Activated CD4-positive, CD25-positive, alpha-beta regulatory T cell treated with anti-CD3 and anti-CD28 coated beads, Interleukin-2, amount 50 U/mL, for 16 hours (primary cell): ENCODE measurements around the gene MMAB.

ENCODE experiments used
- DNase-seq: peaks from one replicate; pipeline ENCODE4 v3.0.0-alpha.2; 2020; ENCODE audit warnings: low read depth, low spot score

The MMAB gene

GRCh38 chr12:109583733-109584132, 10.4 kb upstream of the MMAB start:
- no peak for DNase-seq

DNA sequence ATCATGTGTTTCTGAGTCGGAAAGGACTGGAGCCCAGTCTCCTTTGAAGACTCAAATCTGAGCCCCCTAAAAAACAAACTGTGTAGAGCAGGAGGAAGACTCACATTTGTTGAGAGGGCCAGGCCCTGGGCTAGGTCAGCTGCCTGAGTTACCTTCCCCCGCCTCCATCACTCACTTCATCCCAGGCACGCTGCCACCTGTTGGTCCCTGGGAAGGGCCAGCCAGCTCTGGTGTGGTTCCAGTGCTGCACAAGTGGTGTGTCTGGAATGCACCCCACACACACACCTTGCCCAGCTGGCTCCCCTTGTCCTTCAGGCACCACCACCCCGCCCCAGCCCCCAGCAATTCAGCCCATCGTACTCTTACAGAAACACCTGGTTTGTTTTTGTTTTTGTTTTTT, 9.3 kb upstream of the MMAB start:
- DNase-seq: no peak

DNA sequence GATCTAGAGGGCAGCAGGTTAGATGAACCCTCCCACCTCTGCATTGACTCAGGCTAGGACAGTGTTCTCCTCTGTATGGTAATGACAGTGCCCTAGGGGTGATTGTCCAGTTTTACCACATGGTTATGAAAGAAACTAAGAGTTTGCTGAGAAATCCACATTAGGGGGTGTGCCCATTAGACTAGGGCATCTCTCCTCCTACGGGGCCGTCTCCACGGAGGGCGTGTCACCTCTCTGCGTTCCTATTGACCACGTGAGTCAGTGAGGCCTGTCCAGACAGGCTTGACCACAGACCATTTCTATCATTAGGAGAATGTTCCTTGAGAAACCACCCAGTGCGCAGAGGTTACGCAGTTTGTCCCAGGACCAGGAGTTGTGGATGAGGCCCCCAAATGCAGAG, 8.6 kb upstream of the MMAB start:
- no peak for DNase-seq

- DNase-seq: no peak
These were observed 8.0 kb upstream of the MMAB start for GRCh38 chr12:109581334-109581691.

GRCh38 chr12:109580684-109581333, 7.5 kb upstream of the MMAB start:
- no peak for DNase-seq

DNA sequence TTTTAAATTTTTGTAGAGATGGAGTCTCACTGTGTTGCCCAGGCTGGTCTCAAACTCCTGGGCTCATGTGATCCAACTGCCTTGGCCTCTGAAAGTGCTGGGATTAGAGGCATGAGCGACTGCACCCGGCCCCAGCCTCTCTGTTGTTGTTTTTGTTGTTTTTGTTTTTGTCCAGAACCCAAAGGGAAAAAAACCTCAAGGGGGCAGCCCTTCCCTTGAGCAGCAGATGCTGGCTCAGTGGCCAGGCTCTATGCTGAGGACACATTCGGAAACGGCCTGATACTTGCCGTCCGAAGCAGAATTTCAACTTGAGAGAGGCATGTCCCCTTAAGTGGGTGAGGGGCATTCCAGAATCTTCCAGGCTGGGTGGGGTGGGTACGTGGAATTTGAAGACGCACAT, 7.0 kb upstream of the MMAB start:
- no peak for DNase-seq

DNA sequence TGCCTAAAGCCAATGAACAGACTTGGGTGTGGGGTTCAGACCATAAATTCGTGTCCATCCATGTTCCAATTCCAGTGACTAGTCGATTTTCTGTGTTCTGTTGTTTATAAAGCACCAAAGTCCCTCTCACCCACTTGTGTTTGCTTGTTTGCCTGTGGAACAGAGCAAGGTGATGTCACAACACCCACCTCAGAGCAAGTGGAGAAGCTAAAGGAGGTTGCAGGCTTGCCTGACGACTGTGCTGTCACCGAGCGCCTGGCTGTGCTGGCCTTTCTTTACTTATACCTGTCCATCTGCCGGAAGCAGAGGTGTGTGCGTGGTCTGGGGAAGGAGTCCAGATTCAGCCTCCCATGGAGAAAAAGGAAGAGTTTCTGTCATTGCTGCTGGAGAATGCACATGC, 6.3 kb upstream of the MMAB start:
- DNase-seq: no peak

DNA sequence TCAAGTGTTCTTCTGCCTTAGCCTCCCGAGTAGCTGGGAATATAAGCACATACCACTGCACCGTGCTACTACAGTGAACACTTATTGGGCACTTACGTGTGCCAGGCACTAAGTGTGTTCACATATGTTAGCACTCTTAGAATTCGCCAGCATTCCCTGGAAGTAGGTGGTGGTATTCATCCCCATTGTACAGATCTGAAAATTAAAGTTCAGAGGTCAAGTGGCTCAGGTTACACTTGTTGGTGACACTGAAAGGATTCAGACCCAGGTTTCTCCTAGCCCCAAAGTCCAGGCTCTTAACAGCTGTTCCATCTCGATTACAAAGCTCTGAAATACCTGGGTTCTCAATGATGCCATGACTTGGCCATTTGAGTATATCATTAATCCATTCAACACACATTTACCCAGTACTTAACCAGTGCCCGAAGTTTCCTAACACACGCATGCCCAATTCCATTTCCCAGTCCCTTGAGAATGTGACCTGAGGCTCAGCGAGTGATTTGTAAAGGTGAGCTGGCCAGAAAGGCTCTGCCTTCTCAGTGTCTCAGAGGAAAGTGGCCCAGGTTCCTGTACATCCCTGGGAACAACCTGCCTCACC, 5.1 kb upstream of the MMAB start:
- DNase-seq: no peak

- no peak for DNase-seq
These were observed 4.0 kb upstream of the MMAB start for GRCh38 chr12:109577311-109577710.

DNA sequence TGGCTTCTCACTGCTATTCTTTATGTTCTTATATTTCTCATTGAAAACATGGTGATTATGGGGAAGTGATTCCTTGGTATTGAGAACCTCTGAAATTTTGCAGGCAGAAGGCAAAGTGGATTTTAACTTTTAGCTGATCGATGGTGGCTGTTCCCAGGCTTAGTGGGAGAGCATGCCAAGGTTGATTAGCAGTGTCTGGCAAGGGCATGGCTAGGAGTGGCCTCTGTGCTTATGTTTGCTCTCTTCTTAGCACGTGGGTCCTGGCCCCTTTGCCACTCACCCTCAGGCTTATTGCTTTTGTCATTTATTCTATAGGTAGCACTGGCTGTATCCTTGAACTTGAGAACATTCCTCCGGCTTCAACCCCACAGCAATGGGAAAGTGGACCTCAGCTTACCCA, 2.4 kb upstream of the MMAB start:
- no peak for DNase-seq

DNA sequence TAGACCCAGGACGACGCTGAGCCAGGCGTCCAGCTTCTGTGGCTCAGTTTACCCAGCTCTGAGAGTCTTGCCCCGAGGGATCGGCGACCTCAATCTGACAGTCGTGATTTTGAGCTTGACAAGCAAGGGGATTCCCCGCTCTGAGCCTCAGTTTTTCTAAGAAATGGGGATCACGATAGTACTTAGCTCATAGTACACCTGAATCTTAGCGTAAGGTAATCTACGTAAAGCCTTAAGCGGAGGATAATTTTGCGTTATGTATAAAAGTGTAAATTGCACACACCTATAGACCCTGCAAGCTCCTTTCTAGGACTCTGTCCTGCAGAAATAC, 575 bp upstream of the MMAB start:
- DNase-seq: no peak

DNA sequence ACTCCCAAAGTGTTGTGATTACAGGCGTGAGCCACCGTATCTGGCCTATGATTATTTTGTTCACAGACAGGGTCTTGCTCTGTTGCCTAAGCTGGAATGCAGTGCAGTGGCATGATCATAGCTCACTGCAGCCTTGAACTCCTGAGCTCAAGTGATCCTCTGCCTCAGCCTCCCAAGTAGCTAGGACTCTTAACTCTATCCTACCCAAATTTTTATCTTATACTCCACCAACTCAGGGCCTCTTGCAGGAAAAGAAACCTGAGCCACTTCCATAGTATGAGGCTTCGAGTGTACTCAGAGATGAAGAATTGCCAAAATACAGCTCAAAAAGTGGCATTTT, 828 bp downstream of the MMAB start:
- DNase-seq: no peak

DNA sequence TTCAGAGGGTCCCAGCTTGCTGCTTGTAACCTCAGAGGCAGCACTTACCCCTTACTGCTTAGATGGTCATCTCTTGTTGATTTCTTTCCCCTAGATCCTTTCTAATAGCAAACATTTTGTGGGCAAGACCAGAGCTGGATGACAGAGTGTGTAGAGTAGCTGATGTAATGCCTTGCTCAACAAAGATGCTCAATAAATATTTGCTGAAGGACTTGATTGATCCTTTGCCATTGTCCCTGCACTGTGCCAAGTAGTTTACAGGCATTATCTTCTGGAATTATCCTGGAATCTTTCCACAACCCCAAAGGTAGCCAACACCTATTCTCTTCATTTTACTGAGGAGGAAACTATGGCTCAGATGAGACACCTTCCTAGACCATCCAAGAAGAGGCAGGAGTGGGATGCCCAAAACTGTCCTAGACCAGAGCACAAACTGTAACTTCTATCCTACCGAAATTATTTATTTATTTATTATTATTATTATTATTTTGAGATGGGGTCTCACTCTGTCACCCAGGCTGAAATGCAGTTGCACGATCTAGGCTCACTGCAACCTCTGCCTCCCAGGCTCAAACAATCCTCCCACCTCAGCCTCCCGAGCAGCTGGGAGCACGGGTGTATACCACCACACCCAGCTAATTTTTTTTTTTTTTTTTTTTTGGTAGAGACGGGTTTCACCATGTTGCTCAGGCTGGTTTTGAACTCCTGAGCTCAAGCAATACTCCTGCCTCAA, 1.4 kb downstream of the MMAB start:
- DNase-seq: no peak

DNA sequence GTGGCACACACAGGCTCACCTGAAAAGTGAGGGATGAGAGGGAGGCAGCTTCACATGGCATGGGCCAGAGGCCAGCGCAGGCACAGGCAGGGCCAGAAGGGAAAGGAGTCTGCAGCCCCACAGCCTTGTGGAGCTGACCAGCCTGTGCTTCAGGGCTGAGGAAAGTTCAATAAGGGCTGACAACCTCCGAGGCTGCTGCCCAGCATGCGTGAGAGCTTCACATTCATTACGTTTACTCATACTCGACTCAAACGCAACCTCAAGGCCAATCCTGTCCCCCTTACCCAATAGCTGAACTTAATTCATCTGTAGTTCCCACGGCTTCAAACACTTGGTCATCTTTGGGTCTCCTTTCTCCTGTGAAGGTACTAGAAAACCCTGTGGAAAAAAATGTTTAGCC, 4.8 kb downstream of the MMAB start:
- DNase-seq: no peak

DNA sequence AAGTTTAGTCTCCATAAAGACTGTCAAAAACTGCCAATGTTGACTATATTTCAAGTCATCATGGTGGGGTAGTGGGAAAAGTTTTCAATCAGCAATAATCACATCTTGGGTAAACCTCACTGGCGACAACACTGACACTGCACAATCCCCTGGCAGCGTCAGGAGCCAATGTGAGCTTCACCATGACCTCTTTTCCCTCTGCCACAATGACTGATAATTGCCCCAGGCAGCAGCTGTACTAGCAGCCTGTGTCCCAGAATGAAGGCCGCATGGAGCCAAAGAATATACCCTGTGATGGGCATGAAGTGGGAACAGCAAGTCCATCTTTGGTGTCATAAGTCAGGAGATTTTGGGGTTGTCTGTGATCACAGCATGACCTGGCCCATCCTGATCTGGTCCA, 5.3 kb downstream of the MMAB start:
- DNase-seq: no peak

GRCh38 chr12:109567296-109567695, 6.0 kb downstream of the MMAB start:
- DNase-seq: no peak

DNA sequence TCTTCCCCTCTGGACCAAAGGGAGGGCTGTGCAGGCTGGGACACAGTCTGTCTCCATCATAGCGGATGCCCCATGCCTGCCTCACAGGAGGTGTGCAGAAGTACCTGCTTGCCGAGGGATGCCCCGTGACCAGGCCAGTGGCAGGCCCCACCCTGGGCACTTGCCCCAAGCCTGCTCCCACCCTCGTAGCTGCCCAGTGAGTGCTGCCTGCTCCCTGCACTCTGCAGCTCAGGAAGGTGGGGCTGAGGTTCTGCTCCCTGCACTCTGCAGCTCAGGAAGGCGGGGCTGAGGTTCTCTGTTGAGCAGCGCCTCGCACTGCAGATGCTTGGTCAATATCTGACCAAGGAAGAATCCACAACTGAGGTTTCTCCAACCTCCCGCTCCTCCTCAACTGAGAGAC, 6.9 kb downstream of the MMAB start:
- no peak for DNase-seq

DNA sequence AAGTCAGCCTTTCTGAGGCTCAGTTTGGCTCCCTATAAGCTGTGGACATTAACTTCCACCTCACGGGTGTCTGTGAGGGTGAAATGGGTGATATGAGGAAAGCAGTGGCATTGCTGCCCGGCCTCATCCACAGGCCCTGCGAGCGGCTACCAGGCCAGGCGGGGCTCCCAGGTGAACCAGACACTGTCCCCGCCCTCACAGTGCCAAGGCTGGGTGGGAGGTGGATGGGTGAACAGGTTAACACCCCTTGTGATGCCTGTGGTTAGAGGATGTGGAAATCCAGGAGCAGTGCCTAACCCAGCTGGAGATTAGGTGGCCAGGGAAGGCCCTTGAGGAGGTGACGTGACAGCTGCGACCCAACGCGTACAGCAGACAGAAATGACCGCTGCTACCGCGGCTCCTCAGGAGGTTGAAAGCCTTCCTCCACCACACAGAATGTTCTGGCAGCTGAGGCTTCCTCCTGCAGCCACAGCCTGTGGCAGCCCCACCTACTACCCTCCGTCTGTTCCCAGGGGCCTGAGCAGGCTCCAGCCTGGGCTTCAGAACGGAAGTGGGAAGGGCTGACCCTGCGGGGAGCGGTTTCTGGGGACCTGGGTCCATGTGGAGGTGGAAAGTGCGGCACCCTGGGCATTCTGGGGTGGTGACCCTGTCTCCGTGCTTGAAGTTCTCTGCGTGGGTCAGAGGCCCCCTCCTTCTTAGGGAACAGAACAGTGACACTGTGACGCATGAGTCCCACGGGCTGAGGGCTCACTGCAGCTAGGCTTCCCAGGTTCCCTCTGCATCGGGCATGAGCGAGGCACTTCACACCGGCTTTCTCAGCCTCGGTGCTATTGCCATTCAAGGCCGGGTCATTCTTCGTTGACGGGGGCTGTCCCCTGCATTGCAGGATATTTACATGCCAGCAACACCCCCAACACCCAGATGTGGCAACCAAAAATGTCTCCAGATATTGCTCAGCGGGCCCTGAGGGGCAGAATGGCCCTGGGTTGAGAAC, 9.7 kb downstream of the MMAB start:
- no peak for DNase-seq

DNA sequence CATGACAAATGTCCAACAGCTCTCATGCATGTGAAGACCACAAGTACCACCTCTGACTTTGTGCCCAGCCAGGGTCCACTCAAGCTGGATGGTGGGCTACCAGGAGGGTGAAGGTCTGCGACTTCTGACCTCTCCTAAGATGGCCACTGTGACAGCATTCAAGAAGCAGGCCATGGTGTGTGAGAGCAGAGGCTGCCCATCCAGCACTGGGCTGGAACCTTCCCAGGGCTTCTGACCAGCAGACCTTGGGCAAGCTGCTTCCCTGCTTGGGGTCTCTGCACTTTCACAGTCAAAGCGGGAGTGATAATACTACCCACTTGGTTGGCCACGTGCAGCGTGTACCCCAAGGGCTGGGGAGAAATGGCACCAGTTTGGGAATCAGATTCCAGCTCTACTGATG, 10.4 kb downstream of the MMAB start:
- no peak for DNase-seq

DNA sequence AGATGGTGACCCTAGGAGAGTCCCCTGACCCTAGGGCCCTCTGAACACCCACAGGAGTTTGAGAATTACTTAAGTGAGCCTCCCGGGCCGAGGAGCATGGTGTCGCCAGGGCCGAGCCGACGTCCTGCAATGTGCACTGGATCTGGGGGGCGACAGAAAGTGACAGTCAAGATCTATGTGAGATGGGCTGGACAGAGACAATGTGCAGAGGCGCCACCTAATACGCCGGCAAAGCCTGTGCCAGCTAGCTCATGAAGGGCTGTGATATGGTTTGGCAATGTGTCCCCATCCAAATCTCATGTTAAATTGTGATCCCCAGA, 11.6 kb downstream of the MMAB start:
- no peak for DNase-seq

GRCh38 chr12:109560867-109561710, 12.2 kb downstream of the MMAB start:
- DNase-seq: no peak

GRCh38 chr12:109559601-109560000, 13.7 kb downstream of the MMAB start:
- DNase-seq: no peak
